Activated effector memory CD4-positive, alpha-beta T cell treated with Interleukin-2 at 50 U/mL for 16 hours (primary cell): ENCODE results near the gene FGD5.

ENCODE experiments used
- DNase-seq: peaks from one replicate; pipeline ENCODE4 v3.0.0-alpha.2; 2020

FGD5 gene

GRCh38 chr3:14907043-14907966 is 88.5 kb downstream of the FGD5 start:
- no peak for DNase-seq

GRCh38 chr3:14909250-14909649 is 90.5 kb downstream of the FGD5 start:
- no peak for DNase-seq

DNA sequence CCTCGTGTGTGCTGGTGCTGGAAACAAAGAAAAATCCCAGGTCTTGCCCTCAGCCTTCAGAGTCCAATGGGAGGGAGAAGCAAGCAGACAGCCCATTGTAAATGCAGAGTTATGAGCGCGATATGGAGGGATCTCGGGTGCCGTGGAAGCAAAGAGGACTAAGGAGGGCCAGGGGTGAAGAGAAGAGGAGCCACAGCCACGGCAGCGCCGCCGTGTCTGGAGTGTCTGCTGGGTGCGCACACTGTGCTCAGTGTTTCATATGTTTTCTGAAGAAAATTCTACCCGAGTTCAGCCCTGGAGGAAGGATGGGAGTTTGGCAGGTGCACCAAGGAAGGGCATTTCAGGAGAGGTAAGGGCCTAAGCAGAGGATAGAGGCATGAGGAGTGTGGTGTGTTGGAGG is 92.9 kb downstream of the FGD5 start:
- no peak for DNase-seq

GRCh38 chr3:14913071-14913925 is 94.5 kb downstream of the FGD5 start:
- DNase-seq, result no peak

- no peak for DNase-seq
Observed at GRCh38 chr3:14913926-14914778, 95.4 kb downstream of the FGD5 start.

GRCh38 chr3:14914779-14915117 is 96.0 kb downstream of the FGD5 start:
- no peak for DNase-seq

DNA sequence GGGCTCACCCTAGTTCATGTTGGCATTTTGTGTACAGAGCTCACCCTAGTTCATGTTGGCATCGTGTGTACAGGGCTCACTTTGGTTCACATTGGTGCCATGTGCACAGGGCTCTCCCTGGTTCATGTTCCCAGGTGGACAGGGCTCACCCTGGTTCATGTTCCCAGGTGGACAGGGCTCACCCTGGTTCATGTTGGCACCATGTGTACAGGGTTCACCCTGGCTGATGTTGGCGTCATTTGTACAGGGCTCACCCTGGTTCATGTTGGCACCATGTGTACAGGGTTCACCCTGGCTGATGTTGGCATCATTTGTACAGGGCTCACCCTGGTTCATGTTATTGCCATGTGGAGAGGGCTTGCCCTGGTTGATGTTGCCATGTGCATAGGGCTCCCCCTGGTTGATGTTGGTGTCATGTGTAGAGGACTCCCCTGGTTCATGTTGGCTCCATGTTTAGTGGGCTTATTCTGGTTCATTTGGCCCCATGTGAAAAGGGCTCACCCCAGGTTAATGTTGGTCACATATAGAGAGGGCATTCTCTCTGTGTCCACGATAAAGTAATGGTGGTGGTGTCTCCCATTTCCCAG is 97.0 kb downstream of the FGD5 start:
- peak; percentile 29 for DNase-seq

GRCh38 chr3:14918356-14918860 is 99.6 kb downstream of the FGD5 start:
- DNase-seq, result no peak

- no peak for DNase-seq
Observed at GRCh38 chr3:14920536-14920935, 101.8 kb downstream of the FGD5 start.

GRCh38 chr3:14921034-14921616 is 102.4 kb downstream of the FGD5 start:
- DNase-seq, result peak; percentile 76

GRCh38 chr3:14921811-14922705 is 103.3 kb downstream of the FGD5 start:
- no peak for DNase-seq

- DNase-seq, result no peak
Observed at GRCh38 chr3:14922863-14923262, 104.1 kb downstream of the FGD5 start.

DNA sequence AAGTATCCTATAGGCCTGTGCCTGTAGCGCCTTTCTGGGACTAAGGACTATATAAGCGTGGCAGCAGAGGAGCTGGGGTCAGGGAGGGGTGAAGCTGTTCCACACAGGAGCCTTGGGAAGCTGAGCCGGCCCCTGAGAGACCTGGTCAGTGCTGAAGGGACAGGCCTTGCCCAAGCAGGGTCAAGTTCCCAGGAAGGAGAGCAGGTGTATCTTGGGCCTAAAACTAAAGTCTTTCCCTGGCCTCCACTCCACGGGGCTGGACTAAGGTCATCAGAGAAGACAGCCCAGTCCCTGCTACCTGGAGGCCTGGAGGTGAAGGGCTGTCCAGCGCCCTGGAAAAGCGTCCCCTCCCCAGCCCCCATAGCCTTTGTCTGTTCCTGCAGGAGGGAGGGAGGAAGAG is 104.7 kb downstream of the FGD5 start:
- no peak for DNase-seq

DNA sequence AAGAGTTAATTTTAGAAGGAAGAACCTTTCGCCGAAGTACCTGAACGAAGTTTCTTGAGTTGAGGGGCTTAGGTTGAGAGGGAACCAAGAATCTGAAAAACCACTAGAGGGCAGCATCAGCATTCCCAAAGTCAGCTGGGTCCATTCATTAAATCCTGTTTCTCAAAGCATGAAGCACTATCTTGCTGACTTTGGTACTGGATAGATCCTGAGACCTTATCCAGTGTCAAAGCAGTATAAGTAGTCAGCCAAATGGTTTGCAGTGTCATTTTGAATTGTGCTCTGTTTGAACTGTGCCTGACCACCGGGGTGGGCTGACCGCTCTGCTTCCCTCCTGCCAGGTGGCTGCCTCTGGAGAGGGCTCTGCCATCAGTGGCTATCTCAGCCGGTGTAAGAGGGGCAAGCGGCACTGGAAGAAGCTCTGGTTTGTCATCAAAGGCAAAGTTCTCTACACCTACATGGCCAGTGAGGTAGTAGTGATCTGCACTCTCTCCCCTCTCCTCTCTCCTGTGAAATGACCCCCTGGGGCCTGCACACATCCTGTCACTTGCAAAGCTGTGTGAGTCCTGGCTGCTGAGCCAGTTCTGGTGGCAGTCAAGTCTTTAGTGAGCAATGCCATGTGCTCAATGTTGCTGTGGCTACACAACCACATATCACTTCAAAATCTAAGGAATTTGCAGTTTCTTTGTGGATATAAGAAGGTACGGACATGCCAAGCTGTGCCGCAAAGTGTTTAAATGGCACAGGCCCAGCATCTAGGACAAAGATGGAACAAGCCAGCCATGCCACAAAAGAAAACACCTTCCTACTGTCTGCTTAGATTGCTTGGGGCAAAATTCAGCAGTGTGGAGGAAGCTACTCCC is 107.2 kb downstream of the FGD5 start:
- DNase-seq, result no peak

- DNase-seq, result no peak
Observed at GRCh38 chr3:14926592-14926991, 107.8 kb downstream of the FGD5 start.

DNA sequence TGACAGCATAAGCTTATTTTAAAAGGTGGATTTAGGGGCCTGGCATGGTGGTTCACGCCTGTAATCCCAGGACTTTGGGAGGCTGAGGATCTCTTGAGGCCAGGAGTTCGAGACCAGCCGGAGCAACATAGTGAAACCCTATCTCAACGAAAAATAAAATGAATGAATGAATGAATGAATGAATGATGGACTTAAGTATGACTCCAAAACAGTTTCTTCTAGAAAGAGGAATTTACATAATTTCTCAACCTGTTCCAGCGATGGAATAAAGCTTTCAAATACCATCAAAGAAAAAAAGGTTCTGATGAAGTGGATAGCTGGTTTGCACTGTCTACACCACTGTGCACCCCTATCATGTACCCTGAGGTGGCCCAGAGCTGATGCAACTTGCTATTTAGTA is 108.5 kb downstream of the FGD5 start:
- no peak for DNase-seq

- DNase-seq, result no peak
Observed at GRCh38 chr3:14929310-14930074, 110.7 kb downstream of the FGD5 start.

DNA sequence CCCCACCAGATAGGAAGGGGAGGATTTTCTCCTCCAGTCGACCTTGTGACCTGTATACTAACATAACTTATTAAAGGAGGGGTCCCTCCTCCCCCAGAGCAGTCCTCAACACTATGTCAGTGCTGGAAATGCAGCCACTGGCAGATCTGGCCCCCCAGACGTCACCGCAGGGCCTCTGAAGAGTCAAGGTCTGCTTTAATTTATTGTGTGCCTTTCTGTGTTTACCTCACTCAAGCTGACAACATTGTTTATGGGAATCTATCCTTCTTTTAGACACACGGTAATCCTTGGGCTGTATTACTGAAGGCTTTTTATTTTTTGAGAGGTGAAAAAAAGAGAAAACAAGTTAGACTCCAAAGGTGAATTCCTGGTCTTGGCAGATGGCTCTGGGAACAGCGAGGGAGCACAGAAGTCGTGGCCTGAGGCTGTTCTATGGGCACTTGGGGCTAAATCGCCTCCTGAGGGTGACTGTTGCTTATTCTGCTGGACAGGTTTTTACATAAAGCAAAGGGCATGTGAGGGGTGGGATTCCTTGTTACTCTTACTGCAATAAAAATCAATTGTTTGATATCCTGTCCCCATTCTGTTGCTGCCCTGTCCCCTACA is 115.2 kb downstream of the FGD5 start:
- DNase-seq, result no peak
